Hematopoietic multipotent progenitor cell treated with erythropoietin and hydrocortisone succinate and interleukin-3 and kit ligand, for 15 days (in vitro differentiated cells): ENCODE results near the gene ZNF385C.
"Not testable (repeated sequence)": the region's sequence is repeated elsewhere in the genome, so short reads cannot be mapped to it uniquely, and the experiment has no call there.

ENCODE experiments used
- DNase-seq: peaks from one replicate; pipeline ENCODE4 v3.0.0-alpha.2; 2015; ENCODE audit warnings: low spot score

The ZNF385C gene

DNA sequence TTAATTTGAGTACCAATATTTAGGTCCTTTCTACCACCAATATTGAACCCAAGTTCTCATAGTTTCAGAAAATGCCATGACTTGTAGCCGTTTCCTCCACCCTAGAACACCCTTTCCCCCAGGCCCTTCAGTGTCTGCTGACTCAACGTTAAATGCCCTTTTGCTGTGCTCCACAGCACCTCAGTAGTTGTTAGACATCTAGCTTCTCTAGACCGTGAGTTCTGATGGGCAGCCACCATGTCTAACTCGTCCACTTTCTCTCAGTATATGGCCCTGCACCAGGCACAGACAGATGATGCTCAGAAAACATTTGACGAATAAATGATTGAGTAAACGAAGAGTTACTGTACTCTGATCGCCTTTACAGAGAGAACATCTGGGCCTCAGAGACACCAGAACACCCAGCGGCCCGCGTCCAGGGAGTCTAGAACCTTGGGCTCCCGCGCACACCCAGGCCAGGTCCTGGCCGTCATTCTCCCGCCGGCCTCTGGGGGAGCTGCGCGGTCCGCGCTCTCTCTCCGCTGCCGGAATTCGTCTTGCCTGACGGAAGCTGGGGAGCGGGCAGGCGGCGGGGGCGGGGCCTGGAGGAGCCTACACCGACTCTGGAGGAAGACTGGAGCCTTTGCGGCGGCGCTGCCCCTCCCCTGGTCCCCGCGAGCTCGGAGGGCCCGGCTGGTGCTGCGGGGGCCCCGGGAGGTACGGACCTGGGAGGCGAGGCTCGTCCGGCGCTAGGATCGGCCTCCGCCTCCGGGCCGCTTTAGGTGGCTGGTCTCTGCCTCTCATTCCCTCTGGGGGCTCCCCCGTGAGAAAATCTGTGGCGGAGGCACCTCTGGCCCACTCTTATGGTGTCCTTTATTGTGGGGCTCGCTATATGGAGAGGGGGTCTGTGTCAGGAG lies 78.5 kb downstream of the ZNF385C start, which contains the start of gene NKIRAS2:
Gene NKIRAS2, plus strand, starts transcription at position 582 of the 896 bp plus-strand sequence. CDS start 1,488 bp downstream, outside the sequence.
- DNase-seq: peak; percentile 93

DNA sequence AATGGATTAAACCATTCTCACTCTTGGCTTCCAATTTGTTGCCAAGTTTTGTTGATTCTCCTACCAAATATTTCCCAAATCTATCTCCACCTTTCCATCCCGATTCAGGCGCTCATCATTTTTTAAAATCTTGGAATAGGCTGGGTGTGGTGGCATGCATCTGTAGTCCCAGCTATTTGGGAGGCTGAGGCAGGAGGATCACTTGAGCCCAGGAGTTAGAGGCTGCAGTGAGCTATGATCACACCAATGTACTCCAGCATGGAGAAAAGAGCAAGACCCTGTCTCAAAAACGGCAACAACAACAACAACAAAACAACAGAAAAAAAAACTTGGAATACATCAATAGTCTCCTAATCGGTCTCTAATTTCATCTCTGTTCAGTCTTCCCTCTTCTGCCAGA lies 79.3 kb downstream of the ZNF385C start:
- DNase-seq: no peak

DNA sequence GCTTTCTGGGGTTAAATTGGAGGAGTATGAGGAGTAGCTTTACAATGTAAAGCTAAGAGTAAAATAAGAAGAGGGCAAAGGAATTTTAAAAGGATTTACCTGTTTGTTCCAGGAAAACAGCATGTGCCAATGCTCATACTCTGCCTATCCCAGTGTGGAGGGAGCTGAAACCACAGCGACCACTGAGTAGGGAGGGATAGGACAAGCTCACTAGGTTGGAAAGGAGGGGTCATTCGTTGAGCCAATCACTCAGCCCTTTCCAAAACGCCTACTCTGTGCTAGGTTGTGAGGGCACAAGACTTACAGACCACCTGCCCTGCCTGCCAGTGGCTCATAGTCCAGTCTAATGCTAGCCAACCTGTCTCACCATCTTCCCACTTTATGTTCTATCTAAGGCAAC lies 79.9 kb downstream of the ZNF385C start:
- no peak for DNase-seq

DNA sequence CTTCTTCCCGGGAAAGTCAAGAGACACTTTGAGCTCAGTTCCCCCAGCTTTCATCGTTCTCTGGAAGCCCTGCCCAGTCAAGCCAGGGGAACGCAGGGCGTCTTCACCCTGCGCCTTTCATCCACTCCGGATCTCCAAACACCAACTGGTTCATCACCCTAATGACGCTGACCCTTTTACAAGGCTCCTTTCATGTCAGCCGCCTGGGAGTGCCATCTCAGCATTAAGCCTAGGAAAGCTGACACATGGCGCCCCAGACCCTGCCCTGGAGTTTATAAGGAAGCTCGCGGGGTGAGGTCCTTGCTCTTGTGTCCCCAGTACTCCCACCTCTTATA lies 80.4 kb downstream of the ZNF385C start:
- DNase-seq: no peak

DNA sequence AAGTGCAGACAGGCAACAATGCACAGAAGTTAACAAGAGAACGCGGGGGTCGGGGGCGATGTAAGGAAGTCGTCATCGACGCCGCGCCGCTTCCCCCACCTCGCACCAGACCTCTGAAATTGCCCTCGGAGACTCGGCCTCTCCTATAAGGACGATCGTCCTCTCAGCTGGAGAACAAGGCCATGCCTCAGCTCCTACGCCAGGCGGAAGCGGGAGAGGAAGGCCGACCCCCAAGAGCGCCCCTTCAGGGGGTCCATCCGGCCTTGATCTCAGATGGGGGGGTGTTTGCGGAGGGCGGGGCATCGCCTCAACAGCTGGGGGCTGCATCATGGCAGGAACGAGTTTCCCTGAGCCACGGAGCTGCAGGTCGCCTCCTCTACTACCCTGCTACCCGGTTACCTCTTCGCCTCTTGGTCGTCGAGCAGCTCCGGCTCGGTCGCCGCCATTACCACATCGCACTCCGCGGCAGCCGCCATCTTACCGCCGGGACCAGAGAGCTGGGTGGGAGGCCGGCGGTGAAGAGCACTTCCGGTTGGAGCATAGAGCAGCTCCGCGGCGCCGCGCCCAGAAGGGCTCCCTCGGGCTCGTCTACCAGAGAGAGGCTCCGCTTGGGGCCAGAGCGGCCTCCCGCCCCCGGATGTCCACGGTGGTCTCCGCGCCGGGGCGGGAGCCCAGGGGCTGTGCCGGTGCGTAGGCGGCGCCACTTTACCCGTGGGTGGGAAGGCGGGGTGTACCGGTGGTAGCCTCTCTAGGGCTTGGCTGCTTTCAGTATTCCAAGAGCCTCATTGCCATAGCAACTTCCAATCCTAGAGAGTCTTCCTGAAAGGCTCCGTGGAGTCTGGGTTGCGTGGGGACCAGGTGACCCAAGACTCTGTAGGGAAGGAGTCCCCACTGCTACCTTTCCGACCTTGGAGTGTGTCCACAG lies 81.1 kb downstream of the ZNF385C start, which contains the start of gene DNAJC7:
Gene DNAJC7, minus strand, starts transcription at position 499 of the 925 bp plus-strand sequence. Its CDS starts 23 bp downstream, at position 476.
- peak; percentile 91 for DNase-seq

DNA sequence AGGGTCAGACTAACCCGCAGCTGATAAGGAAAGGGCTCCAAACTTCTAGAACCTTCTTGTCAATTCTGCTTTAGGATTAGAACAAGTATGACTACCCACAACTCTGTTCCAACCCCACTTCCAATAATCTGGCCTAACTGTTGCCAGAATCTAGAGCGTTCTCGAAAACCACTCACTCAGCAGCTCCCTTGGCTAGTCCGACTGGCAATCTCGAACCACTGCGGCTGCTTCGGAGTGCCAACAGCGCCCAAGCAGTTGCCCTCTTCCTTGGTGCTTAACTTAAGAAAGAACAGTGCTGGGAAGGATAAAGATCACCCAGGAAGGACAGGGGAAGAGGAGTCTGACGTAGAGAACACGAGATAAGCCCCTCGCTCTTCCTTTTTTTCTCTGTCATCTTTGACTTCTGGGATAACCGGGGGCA lies 81.9 kb downstream of the ZNF385C start:
- peak; percentile 38 for DNase-seq

DNA sequence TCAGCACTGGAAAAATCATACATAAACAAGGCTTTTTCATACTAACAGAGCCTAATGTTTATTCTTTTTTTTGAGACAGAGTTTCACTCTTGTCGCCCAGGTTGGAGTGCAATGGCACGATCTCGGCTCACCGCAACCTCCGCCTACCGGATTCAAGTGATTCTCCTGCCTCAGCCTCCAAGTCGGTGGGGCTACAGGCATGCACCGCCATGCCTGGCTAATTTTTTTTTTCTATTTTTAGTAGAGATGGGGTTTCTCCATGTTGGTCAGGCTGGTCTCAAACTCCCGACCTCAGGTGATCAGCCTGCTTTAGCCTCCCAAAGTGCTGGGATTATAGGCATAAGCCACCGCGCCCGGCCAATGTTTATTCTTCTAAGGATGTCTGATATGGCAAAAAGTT lies 84.5 kb downstream of the ZNF385C start:
- DNase-seq: not testable (repeated sequence)

DNA sequence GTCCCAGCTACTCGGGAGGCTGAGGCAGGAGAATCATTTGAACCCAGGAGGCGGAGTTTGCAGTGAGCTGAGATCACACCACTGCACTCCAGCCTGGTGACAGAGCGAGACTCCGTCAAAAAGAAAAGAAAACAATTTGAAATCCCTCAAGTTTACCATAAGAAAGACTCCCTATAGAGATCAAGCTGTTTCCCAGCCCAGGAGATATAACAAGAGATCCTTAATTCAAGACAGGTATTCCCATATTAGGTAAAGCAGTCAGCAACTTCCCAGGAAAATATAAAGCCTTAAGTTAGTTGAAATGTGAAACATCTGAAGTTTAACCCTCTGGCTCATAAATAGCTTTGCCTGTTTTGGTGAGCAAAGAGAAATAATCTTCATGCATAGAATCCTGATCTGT lies 85.9 kb downstream of the ZNF385C start:
- DNase-seq: not testable (repeated sequence)

DNA sequence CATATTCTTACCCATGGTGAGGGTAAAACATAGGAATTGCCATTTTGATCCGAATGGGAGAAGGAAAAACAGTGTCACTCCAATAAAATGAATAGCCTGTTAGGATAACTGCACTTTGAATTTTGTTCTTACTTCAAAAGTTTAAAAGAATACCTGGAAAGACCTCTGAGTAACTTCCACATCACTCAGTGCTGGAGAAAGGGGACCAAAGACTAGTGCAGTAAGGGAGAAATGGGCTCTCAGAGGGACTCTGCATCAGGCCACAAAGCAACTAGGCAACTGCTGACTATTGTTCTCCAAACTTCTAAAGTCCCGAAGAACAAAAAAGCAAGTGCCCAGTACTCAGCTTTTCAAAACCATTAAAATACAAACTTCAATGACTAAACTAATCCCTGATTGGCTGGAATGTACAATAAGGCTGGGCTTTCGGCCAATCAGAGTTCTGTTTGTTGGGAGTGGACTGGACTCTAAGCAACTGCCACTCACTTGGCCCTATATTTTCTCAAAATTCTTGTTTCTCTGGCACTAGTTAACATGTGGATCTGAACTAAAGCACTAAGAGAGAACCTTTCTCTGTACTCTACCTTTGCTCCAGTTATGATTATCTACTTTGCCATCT lies 87.3 kb downstream of the ZNF385C start:
- peak; percentile 23 for DNase-seq

DNA sequence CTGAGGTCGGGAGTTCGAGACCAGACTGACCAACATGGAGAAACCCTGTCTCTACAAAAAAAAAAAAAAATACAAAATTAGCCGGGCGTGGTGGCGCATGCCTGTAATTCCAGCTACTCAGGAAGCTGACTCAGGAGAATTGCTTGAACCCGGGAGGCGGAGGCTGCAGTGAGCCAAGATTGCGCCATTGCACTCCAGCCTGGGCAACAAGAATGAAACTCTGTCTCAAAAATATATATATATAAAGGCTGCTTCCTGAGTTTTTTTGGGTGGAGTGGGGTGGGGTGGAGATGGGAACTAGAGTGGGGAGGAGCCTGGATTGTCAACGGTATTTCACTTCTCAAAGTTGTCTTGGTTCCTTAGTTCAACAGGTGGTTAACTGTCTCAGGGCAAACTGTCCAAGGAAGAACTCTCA lies 88.0 kb downstream of the ZNF385C start:
- DNase-seq: not testable (repeated sequence)

DNA sequence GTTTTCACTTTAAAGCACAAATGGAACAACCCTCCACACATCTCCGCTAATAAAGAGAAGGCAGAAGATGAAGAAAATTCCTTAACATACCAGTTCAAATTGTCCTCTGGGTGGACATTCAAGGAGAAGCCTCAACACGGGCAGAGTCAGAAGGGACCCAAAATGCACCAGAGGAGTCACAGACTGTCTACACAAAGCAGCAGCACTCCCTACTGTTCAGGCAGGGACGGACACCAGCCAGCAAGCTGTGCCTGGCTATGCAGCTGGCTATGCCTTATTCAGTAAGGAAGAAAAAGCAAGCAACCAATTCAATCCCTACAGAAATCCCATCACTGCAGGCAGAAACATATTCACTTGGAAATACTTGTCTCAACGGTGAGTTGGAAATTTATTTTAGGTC lies 89.1 kb downstream of the ZNF385C start:
- no peak for DNase-seq

DNA sequence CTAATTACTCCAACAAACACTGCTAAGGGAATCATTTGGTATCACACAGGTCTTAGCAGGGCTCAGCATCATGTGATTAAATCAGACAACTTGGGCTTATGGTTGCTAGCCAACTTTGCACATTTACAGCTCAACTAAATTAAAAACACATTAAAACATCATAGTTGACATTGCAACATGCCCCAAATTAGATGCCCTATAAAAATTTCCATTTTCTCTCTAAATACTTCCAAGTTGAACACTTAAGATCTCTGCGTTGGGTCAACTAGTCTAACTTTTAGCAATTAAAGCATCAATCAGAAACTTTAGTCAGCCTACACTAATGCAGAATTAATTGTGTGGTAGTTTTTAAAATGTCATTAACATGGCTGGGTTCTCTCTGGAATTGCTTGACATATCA lies 93.1 kb downstream of the ZNF385C start:
- no peak for DNase-seq

DNA sequence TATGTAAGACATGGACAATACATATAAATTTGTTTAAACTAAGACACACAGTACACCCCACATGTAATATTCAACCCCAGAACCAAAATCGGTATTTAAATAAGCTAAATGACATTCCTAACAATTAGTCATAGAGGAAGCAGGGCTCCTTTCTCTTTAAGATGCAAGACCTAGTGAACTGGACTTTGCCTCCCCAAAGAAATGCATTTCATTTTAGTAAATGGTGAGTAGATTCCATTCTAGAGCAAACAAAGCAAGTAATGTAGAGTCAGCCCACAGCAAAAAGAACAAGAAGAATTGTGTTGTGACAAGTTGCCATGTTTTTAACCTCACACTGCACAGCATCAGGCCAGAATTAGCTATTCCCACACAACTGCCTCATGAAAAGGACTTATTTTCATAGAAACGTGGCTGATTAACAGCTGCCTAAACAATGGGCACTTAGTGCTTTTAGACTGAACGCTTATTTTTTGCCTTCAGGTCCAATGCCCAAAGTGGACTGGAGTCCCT lies 95.4 kb downstream of the ZNF385C start:
- DNase-seq: no peak

DNA sequence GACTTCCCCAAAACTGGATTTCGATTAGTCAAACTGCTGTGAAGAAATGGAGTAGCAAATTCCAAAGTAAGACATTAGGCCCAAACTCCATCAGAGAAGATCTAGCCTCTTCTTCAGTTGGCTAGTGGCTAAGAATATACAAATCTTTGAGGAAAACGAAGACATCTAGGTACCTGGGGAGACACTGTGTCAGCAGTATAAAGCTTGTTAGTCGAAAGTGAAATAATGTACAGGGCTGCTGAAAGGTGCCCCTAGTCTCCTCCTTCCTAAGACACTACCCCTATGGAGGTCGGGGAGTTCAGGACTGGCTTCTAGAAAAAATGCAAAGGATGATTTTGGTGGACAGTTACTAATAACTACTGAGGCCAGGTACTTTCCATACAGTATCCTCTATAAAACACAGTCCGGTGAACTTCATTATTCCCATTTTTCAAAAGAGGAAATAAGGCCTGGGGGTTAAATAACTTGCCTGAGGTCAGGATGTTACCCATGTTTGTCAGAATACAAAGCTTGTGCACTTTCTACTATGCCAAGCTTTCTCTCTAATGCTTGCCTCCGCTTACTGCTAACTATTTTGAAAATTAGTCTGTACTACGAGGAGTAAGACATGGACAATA lies 96.0 kb downstream of the ZNF385C start:
- no peak for DNase-seq

DNA sequence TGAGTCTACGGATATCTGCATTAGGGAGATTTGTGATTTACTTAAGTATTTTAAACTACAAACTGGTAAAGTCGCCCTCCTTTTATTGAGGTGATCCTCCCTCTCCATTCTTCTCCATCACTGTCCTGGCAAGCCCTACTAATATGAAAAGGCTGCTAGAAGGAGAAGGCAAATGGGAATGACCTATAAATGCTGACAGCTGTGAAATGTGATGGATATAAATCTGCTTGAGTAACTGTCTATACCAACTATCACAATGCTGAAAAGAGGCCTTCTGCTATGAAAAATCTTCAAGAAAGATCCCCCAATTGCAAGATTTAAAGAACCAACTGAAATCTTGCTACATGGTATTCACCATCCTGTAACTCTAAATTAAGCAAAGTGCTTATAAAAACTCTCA lies 96.5 kb downstream of the ZNF385C start:
- DNase-seq: no peak

DNA sequence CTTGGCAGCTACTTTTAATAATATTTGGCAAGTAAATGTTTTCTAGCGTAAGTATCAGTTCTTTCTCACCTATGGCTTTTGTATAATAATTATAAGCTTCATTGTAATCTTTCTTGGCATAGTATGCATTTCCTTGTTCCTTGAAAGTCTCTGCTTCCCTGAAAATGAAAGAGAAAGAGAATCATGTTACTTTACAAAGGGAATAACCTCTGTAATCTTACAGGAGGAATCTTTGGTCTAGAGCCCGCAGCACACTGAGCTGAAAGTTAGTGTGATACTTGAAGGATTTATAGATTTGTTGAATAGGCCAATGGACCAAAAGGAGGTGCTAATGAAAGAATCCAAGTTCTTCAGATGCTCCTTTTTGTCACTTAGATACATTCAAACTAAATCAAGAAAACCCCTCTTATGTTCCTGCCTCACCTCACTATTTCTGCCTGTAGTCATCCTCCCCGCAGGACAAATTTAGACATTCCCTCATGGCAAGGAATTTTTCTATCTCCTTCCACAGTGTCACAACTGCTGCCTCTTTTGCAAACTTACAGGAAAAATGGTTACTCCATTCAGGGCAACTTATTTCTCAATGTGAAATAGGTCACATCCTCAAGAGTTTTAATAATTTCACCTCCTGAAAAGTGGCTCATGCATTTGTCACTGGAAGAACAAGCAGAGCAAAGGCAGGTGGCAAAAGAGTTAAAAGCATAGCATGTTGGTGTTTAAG lies 97.7 kb downstream of the ZNF385C start:
- no peak for DNase-seq

DNA sequence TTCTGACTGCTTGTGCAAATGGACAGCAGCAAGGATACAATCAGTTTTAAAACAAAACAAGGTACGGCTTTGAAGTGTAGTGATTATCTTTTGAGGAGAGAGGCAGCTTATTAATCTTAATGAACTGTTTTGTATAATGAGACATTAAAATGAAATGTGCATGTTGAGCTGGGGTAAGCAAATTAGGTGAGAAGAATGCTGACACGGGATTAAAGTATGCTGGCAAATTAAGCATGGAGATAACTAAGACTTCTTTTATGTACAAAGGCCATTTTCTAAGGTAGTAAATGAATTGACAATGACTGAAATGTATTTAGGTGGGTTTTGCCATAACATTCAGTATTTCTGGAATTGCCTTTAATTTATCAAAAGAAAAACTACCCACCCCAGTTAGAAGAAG lies 99.8 kb downstream of the ZNF385C start:
- no peak for DNase-seq

DNA sequence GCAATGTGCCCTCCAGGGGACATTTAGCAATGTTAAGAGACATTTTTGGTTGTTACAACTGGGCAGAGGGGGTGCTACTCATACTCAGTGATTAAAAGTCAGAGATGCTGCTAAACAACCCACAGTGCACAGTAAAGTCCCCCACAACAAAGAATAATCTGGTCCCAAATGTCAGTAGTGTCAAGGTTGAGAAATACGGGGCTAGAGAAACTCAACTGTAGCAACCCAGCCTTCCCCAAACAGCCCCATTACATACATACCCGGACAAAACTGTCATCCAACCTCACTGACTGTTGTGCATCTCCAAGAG lies 101.5 kb downstream of the ZNF385C start:
- DNase-seq: no peak

DNA sequence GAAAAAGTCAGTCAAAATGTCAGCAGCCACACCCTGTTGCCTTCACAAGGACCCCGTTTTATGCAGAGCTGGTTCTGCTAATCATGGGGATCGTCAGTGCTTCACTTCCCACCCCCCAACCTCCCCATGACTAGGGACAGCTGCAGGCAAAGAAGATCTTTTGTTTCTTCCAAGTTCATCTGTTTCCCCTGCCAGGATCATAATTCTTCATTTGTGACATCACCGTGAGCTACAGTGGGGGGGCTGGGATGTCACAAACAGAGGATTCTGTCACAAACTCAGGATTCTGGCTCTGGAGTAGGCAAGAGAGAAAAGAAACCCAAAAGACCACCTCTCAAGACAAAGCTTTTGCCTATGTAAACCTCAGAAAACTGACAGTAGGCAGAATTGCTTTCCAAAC lies 105.7 kb downstream of the ZNF385C start:
- DNase-seq: no peak

DNA sequence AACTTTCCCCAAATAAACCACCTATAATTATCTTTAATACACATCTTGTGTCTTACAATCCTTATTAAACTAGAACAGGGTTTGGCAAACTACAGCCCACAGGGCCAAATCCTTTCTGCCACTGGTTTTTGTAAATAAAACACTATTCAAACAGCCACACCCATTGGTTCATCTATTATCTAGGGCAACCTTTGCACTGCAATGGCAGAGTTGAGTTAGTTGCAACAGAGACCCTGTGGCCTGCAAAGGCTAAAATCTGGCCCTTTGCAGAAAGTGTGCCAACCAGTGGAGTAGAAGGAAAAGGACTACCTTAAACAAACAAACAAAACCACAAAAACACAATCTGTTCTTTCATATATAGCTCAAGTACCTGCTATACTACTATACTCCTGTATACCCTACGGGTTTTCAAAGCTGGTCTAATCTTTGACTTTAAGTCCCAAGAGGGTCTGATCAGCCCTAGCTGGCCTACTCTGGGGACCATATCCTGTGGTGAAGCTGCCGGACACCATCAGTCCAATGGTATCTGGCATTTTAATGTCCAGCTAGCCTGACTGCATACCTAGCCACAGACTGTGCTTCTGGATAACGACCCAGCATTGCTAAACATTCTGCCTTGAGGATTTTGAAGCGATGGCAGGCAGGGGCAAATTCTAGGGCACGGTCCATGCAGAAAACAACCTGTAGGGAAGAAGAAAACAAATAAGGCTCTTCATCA lies 108.4 kb downstream of the ZNF385C start:
- DNase-seq: no peak
